ENCODE data around the gene GPC6. TPM values are rescaled to one million over a fixed set of nuclear protein-coding genes. Genes with fewer than 3 reads are reported as not detected.

Gene GPC6
- total and polyA plus RNA-seq, 2 experiments from 2014 or later, result 14.4 to 43.3 TPM

- H3K4me1 ChIP-seq (ENCODE audit: low read depth), result no peaks in the 10 kb centered on the region
- no peak overlapping the region for H3K4me3 ChIP-seq
- no peak for TF ChIP-seq CTCF (IDR thresholded peaks at IDR 0.05; ENCODE audit: low read depth, low read length)
- no peak overlapping the region for H3K27ac ChIP-seq
- H3K36me3 ChIP-seq, result no peaks in the 10 kb centered on the region
- no peak for DNase-seq (ENCODE audit: low read depth in 1 of 2, low spot score in 1 of 2)
- H3K27me3 ChIP-seq, result no peaks in the 10 kb centered on the region
- H3K9me3 ChIP-seq (ENCODE audit: low read depth), result no peaks in the 10 kb centered on the region
These were observed 433.9 kb downstream of the GPC6 start for GRCh38 chr13:93660391-93661063.

GRCh38 chr13:93670866-93671265, 444.3 kb downstream of the GPC6 start:
- Histone ChIP-seq H3K27me3 (no peaks in the 10 kb centered on the region), H3K4me3 (no peak overlapping the region), H3K27ac (no peak overlapping the region), H3K4me1 (ENCODE audit: low read depth) (no peaks in the 10 kb centered on the region), H3K9me3 (ENCODE audit: low read depth) (no peaks in the 10 kb centered on the region), H3K36me3 (no peaks in the 10 kb centered on the region)
- TF ChIP-seq CTCF (IDR thresholded peaks at IDR 0.05; ENCODE audit: low read depth, low read length), result no peak
- no peak for DNase-seq (ENCODE audit: low read depth in 1 of 2, low spot score in 1 of 2)

- no peaks in the 10 kb centered on the region for H3K9me3 ChIP-seq (ENCODE audit: low read depth)
- TF ChIP-seq CTCF (IDR thresholded peaks at IDR 0.05; ENCODE audit: low read depth, low read length), result no peak
- no peaks in the 10 kb centered on the region for H3K36me3 ChIP-seq
- H3K27ac ChIP-seq, result no peak overlapping the region
- no peak for DNase-seq (ENCODE audit: low read depth in 1 of 2, low spot score in 1 of 2)
- no peaks in the 10 kb centered on the region for H3K4me1 ChIP-seq (ENCODE audit: low read depth)
- H3K27me3 ChIP-seq, result no peaks in the 10 kb centered on the region
- H3K4me3 ChIP-seq, result no peak overlapping the region
These were observed 446.4 kb downstream of the GPC6 start for GRCh38 chr13:93672996-93673395.

GRCh38 chr13:93673885-93674284, 447.3 kb downstream of the GPC6 start:
- H3K27me3 ChIP-seq, result no peaks in the 10 kb centered on the region
- no peaks in the 10 kb centered on the region for H3K36me3 ChIP-seq
- H3K27ac ChIP-seq, result no peak overlapping the region
- H3K4me1 ChIP-seq (ENCODE audit: low read depth), result no peaks in the 10 kb centered on the region
- TF ChIP-seq CTCF (IDR thresholded peaks at IDR 0.05; ENCODE audit: low read depth, low read length), result no peak
- no peaks in the 10 kb centered on the region for H3K9me3 ChIP-seq (ENCODE audit: low read depth)
- no peak for DNase-seq (ENCODE audit: low read depth in 1 of 2, low spot score in 1 of 2)
- no peak overlapping the region for H3K4me3 ChIP-seq

GRCh38 chr13:93674337-93674755, 447.7 kb downstream of the GPC6 start:
- H3K4me3 ChIP-seq, result no peak overlapping the region
- no peak for TF ChIP-seq CTCF (IDR thresholded peaks at IDR 0.05; ENCODE audit: low read depth, low read length)
- H3K9me3 ChIP-seq (ENCODE audit: low read depth), result no peaks in the 10 kb centered on the region
- H3K4me1 ChIP-seq (ENCODE audit: low read depth), result no peaks in the 10 kb centered on the region
- no peak for DNase-seq (ENCODE audit: low read depth in 1 of 2, low spot score in 1 of 2)
- H3K27ac ChIP-seq, result no peak overlapping the region
- no peaks in the 10 kb centered on the region for H3K27me3 ChIP-seq
- H3K36me3 ChIP-seq, result no peaks in the 10 kb centered on the region
